GM21619 (cell line): ENCODE results near the gene TMPRSS15.
"Not testable (repeated sequence)": the region's sequence is repeated elsewhere in the genome, so short reads cannot be mapped to it uniquely, and the experiment has no call there.

ENCODE experiments used
- ATAC-seq: cut with Tn5 transposase; IDR thresholded peaks from one replicate; pipeline ENCODE4 v1.9.1; 2021; ENCODE audit not compliant: unreplicated experiment

TMPRSS15 gene

GRCh38 chr21:18403735-18404450 is at the start of gene TMPRSS15:
Gene TMPRSS15, minus strand, starts transcription at chr21:18403785. Its CDS starts 163 bp downstream, at chr21:18403622.
- ATAC-seq, result no peak

DNA sequence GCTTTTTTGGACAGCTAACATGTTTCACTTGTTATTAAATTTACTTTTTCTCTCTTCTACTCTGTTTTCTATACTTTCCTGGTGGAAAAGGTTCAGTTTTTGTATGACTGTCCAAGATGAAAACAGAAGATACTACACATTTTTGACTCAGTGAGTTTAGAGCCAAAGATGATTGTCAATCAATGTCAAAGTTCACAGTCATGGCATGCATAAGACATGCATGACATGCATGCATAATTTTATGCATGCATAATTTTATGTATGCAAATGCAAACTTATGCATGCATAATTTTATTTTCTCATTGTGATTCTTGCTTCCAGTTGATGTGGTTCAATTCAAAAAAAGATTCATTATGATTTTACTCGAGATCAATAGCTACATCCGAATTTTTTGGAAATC is 48.1 kb upstream of the TMPRSS15 start:
- ATAC-seq, result no peak

DNA sequence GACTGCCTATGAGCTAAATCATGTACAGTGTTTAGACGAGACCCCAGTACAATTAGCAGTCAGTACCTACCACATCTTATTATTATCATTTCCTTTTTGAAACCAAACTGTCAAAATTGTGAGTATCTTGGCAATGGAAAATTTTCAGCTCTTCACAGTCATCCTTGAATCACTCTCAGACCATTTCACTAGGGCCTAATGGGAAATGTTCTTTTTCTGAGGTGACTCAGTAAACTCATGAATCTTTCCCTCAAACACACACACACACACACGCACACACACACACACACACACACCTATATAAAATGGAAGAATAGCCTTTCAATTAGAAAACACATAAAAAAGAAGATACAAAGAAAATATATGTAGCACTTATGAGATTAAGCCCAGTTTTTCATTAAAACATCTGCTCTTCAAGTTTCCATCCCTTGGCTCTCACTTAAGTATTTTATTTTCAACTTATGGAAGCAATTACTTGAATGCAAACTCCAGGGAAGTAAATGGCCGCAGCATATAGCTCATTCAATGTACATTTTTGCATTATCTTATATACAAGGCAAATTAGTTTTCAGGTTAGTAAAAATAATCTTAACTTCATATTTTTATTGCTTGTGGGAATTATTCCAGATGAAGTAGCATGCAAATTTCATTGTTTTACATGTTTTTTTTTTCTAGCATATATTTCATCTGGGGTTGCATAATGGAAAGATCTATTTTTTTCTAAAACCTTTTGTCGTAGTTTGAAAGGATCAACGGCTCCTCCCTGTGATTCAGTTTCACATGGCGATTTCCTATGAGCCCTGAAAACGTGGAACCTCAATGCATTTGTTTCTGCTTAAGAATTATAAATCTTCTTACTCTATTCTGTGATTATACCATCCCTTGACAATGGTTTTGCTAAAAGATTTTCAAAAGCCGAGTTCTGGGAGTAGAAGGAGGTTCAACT is 46.3 kb upstream of the TMPRSS15 start:
- no peak for ATAC-seq

- no peak for ATAC-seq
These were observed 40.1 kb upstream of the TMPRSS15 start for GRCh38 chr21:18443701-18444100.

DNA sequence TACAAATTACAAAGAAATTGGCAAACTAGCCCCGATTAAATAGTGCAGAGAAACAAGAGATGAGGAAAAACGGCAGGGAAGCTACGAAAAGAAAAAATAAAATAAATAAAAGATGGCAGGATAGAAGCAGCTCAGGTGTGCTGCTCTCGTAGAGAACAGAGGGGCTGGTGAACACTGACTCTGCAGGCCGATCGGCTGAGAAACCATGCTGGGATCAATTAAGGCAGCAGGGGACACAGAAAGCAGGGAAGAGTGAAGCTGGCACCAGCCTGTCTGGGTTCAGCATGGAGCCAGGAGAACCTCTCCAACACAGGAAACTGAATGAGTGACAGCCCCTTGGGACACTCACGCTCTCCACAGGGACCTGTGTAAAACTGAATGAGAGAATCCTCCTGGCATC is 39.5 kb upstream of the TMPRSS15 start:
- no peak for ATAC-seq

GRCh38 chr21:18430341-18430740 is 26.8 kb upstream of the TMPRSS15 start:
- ATAC-seq, result no peak

DNA sequence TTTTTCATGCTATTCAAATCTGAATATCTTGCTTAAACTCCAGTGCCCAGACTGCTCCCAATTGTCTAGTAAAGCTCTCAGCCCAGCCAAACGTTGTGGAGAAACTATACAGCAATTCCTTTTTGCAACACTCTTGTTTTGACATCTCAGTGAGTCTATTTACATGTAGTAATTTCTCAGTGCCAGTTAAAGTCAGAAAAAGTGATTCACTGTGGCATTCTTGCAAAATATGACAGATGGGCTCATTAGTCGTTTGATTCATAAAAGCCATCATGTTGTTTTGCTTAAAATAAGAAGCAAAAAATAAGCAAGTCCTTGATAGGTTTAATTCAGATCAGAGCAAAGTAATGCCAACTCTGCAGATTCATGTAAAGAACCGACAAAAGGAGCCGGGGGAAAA is 20.7 kb upstream of the TMPRSS15 start:
- no peak for ATAC-seq

- no peak for ATAC-seq
These were observed 13.7 kb upstream of the TMPRSS15 start for GRCh38 chr21:18417141-18417790.

DNA sequence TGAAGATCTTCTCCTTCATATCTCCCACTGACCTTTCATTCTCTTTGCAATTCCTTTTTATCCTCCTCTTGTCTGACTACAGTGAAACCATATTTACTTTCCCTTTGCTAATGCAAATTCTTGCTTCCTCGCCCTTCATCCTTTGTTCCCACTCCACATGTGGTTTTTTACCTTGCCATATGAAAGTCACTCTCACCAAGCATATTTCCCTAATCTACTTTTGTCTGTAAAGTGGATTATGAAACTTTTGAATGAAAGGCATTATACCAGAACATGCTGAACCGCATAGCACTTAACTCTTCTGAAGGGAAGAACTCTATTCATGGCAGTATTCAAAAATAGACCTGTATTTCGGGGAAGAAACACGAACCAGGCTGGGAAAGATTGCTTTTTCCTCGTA is 8.0 kb upstream of the TMPRSS15 start:
- no peak for ATAC-seq

- ATAC-seq, result no peak
These were observed 6.0 kb upstream of the TMPRSS15 start for GRCh38 chr21:18409579-18409978.

DNA sequence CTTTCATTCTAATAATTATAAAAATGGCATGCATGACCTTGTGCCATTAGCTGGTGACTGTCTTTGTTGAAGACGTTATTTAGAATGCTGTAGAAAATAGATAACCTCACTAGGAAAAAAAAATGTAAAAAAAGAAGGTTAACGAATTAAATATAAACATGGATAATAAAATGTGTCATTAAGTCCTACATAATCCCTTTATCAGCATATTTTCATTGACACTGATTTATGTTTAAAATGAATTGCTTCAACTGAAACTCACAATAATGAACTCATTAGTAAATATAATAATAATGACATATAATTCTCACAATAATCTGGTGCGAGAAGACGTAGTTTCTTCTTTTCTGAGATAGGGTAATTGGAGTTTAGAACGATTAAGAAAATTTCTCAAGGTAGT is 4.7 kb downstream of the TMPRSS15 start:
- ATAC-seq, result no peak

- no peak for ATAC-seq
These were observed 15.6 kb downstream of the TMPRSS15 start for GRCh38 chr21:18387994-18388393.

GRCh38 chr21:18384771-18385170 is 18.8 kb downstream of the TMPRSS15 start:
- ATAC-seq, result no peak

- ATAC-seq, result not testable (repeated sequence)
These were observed 20.5 kb downstream of the TMPRSS15 start for GRCh38 chr21:18382934-18383619.

GRCh38 chr21:18382141-18382540 is 21.4 kb downstream of the TMPRSS15 start:
- no peak for ATAC-seq

- no peak for ATAC-seq
These were observed 30.0 kb downstream of the TMPRSS15 start for GRCh38 chr21:18373606-18374005.

DNA sequence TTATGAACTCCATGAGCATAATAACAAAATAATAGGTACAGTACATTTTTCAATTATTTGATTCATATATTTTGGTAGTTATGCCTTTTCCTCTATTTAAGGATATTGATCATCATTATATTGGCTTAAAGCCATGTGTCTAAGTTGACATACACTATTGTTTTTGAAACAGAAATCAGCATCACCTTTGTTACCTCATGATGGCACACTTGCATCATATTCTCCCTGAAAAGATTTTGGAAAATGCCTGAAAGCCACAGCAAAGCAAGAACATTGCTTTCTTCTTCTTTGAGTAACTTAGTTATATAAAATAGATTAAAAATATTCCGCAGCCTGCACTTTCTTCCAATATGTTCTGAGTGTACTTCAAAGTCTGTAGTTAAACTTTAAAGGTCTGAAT is 33.3 kb downstream of the TMPRSS15 start:
- no peak for ATAC-seq

DNA sequence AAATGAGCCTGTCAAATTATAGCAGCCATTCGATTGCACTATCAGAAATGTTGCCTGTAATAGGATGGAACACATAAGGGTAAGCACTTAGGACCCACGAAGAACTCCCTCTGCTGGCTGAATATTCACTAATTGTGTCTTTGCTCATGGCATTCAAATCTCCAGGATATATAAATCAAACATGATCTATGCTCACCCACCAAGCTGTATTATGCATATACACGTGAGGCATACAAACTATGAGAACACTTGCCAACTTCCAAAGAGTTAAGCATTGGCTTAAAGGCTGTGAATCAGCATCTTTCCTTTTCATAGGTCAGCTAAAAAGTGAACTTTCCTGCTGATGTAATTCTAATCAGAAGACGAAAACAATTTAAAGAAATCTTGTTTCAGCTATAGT is 34.5 kb downstream of the TMPRSS15 start:
- ATAC-seq, result no peak

GRCh38 chr21:18368205-18368604 is 35.4 kb downstream of the TMPRSS15 start:
- no peak for ATAC-seq

DNA sequence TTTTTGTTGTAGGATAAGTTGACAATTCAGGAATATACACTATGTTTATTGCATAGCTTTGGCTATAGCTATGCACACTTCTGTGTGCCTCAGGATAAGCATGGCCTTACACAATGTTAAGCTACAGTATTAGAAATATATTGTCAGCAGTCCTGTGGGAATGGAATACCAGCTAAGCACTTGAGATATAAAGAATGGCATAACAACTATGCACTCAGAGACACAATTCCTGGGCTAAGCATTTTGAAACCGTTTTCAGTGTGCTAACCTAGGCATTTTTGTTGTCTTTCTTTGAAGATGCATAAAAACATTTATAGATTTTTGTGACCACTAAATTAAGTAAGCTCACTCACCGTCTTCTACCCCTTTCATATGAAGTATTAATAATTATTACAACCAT is 46.8 kb downstream of the TMPRSS15 start:
- ATAC-seq, result no peak

DNA sequence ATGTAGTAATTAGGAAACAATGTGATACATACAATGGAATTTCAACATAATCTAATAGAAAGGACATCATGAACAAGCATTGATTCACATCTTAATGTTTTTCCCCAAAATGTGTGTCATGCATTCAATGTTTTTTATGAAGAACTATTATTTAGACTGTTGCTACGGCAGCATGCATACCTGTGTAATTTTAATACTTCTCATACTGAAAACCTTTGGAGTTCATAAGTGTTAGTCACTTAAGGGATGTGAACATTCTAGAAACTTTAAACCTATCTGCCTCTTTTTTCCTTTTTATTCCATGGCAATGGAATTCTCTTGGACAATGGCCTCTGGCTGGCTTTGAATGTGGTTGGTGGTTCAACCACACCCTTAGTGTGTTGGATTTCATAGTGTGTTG is 48.6 kb downstream of the TMPRSS15 start:
- ATAC-seq, result no peak
